MM.1S (cell line): ENCODE data around the gene ING1.

Source experiments
- DNase-seq: peaks from one replicate; pipeline ENCODE4 v3.0.0-alpha.2; 2015
- H2AFZ ChIP-seq: fragments of 300-600 bp; sonication (generic); 2 replicates; pipeline ENCODE4 v1.6.0; 2016; ENCODE audit warnings: antibody characterized with exemption, low read length
- H3F3A ChIP-seq: fragments of 300-600 bp; sonication (generic); 2 replicates; pipeline ENCODE4 v1.6.1; 2016; ENCODE audit warnings: mild to moderate bottlenecking, antibody characterized with exemption, low read length, moderate library complexity, mixed read lengths; ENCODE audit not compliant: insufficient read depth
- H3K27ac ChIP-seq: fragments of 300-600 bp; sonication (generic); 2 replicates; pipeline ENCODE4 v1.5.1; 2016; ENCODE audit warnings: mild to moderate bottlenecking, low read length
- H3K27me3 ChIP-seq: fragments of 300-600 bp; sonication (generic); replicated peaks from 2 replicates; pipeline ENCODE4 v1.6.0; 2016; ENCODE audit warnings: low read length; ENCODE audit not compliant: insufficient read depth
- H3K36me3 ChIP-seq: fragments of 300-600 bp; sonication (generic); replicated peaks from 2 replicates; pipeline ENCODE4 v1.6.1; 2016; ENCODE audit warnings: mild to moderate bottlenecking, low read length, mixed read lengths; ENCODE audit not compliant: insufficient read depth
- H3K4me1 ChIP-seq: fragments of 300-600 bp; sonication (generic); 2 replicates; pipeline ENCODE4 v1.6.1; 2016; ENCODE audit warnings: low read length, mixed read lengths
- H3K4me2 ChIP-seq: fragments of 300-600 bp; sonication (generic); 2 replicates; pipeline ENCODE4 v1.6.0; 2016; ENCODE audit warnings: low read depth, low read length
- H3K4me3 ChIP-seq: fragments of 300-600 bp; sonication (generic); 2 replicates; pipeline ENCODE4 v1.5.1; 2016; ENCODE audit warnings: low read length, mixed read lengths
- H3K79me2 ChIP-seq: fragments of 300-600 bp; sonication (generic); 2 replicates; pipeline ENCODE4 v1.6.1; 2016; ENCODE audit warnings: mixed run types, low read length, mixed read lengths
- H3K9ac ChIP-seq: fragments of 300-600 bp; sonication (generic); 2 replicates; pipeline ENCODE4 v1.6.1; 2016; ENCODE audit warnings: low read length, mixed read lengths
- H3K9me2 ChIP-seq: fragments of 300-600 bp; sonication (generic); replicated peaks from 2 replicates; pipeline ENCODE4 v1.6.1; 2016; ENCODE audit warnings: mild to moderate bottlenecking, low read length, mixed read lengths; ENCODE audit not compliant: insufficient read depth
- H3K9me3 ChIP-seq: fragments of 300-600 bp; sonication (generic); replicated peaks from 2 replicates; pipeline ENCODE4 v1.6.1; 2016; ENCODE audit warnings: mild to moderate bottlenecking, low read length, mixed read lengths; ENCODE audit not compliant: insufficient read depth
- H4K20me1 ChIP-seq: fragments of 300-600 bp; sonication (generic); 2 replicates; pipeline ENCODE4 v1.6.1; 2016; ENCODE audit warnings: mild to moderate bottlenecking, low read length, moderate library complexity, mixed read lengths; ENCODE audit not compliant: insufficient read depth
- CTCF ChIP-seq: fragments of 300-600 bp; sonication (generic); IDR thresholded peaks from 2 replicates; pipeline ENCODE4 v1.5.1; 2016; ENCODE audit warnings: antibody characterized with exemption, low read length, mixed read lengths
- EZH2 ChIP-seq: fragments of 300-600 bp; sonication (generic); optimal IDR thresholded peaks from 2 replicates; pipeline ENCODE3; 2017; ENCODE audit warnings: low read depth, mild to moderate bottlenecking, antibody characterized with exemption, low read length, mixed read lengths
- EZH2phosphoT487 ChIP-seq: fragments of 300-600 bp; sonication (generic); IDR thresholded peaks from 2 replicates; pipeline ENCODE4 v1.6.1; 2018; ENCODE audit warnings: antibody characterized with exemption, low read length

The ING1 gene

GRCh38 chr13:110712849-110713641 is 455 bp upstream of the ING1 start:
- no peaks in the 10 kb centered on the region for H3K9me2 ChIP-seq
- peak overlapping the region; percentile 70 for H2AFZ ChIP-seq
- H3K4me2 ChIP-seq = peak overlapping the region; percentile 99
- peak overlapping the region; percentile 98 for H3K27ac ChIP-seq
- no peaks in the 10 kb centered on the region for H3K9me3 ChIP-seq
- H3F3A ChIP-seq = peaks cover 14% of the 10 kb centered on the region
- peaks cover 36% of the 10 kb centered on the region for H3K79me2 ChIP-seq
- H3K36me3 ChIP-seq = no peaks in the 10 kb centered on the region
- H3K4me1 ChIP-seq = peaks cover 8% of the 10 kb centered on the region
- 0 out of 2 replicates have a peak, but pooled peaks cover 2% of the 10 kb centered on the region for H4K20me1 ChIP-seq
- H3K27me3 ChIP-seq = no peaks in the 10 kb centered on the region
- H3K4me3 ChIP-seq = peak overlapping the region; percentile 92
- H3K9ac ChIP-seq = peak overlapping the region; percentile 95
- DNase-seq = peak; percentile 99
- no peak for TF ChIP-seq EZH2phosphoT487
- no peak for TF ChIP-seq EZH2
- no peak for TF ChIP-seq CTCF

DNA sequence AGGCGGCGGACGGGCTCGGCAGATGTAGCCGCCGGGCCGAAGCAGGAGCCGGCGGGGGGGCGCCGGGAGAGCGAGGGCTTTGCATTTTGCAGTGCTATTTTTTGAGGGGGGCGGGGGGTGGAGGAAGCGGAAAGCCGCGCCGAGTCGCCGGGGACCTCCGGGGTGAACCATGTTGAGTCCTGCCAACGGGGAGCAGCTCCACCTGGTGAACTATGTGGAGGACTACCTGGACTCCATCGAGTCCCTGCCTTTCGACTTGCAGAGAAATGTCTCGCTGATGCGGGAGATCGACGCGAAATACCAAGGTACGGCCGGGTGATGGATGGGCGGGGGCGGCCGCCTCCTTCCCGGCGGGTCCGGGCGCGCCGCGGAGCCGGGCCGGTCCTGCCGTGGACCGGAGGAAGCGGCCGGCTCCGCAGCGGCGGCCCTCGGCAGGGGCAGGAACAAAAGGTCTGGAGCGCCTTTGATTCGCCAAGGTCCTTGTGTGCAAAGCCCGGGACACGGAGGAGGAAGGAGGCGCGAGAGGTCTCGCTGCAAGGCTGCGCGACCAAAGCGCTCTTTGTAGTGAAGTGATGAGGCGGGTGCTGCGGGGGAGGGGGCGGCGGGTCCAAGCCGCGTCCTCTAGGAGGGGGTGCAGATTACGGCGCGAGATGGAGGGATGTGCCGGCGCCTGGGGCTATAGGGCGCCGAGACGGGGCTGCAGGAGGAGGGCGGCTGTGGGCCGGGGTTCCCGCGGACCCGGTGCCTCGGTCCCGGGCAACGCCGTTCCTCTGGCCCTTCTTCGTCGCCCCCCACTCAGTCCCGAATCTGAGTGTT is 689 bp downstream of the ING1 start:
- H3K4me1 ChIP-seq = peaks cover 8% of the 10 kb centered on the region
- peak; percentile 55 for DNase-seq
- H3K9me3 ChIP-seq = no peaks in the 10 kb centered on the region
- TF ChIP-seq EZH2phosphoT487 = no peak
- TF ChIP-seq CTCF = no peak
- no peak for TF ChIP-seq EZH2
- peaks cover 46% of the 10 kb centered on the region for H3K79me2 ChIP-seq
- H2AFZ ChIP-seq = peak overlapping the region; percentile 52
- peak overlapping the region; percentile 94 for H3K4me3 ChIP-seq
- H3K9me2 ChIP-seq = no peaks in the 10 kb centered on the region
- no peaks in the 10 kb centered on the region for H3K27me3 ChIP-seq
- peaks cover 2% of the 10 kb centered on the region; the same call in 1 of the 2 replicates for H4K20me1 ChIP-seq
- peaks cover 14% of the 10 kb centered on the region for H3F3A ChIP-seq
- H3K27ac ChIP-seq = peak overlapping the region; percentile 75; the same call in 1 of the 2 replicates
- H3K4me2 ChIP-seq = peak overlapping the region; percentile 74
- H3K9ac ChIP-seq = peak overlapping the region; percentile 81
- no peaks in the 10 kb centered on the region for H3K36me3 ChIP-seq

GRCh38 chr13:110714797-110715394 is 1.4 kb downstream of the ING1 start:
- no peaks in the 10 kb centered on the region for H3K27me3 ChIP-seq
- H3K4me2 ChIP-seq = peak overlapping the region; percentile 74
- H3K9ac ChIP-seq = peak overlapping the region; percentile 81
- H3K9me2 ChIP-seq = no peaks in the 10 kb centered on the region
- no peaks in the 10 kb centered on the region for H3K36me3 ChIP-seq
- no peaks in the 10 kb centered on the region for H3K9me3 ChIP-seq
- peaks cover 2% of the 10 kb centered on the region; the same call in 1 of the 2 replicates for H4K20me1 ChIP-seq
- H2AFZ ChIP-seq = peak overlapping the region; percentile 52
- H3F3A ChIP-seq = peaks cover 14% of the 10 kb centered on the region
- TF ChIP-seq CTCF (no peak), EZH2phosphoT487 (no peak), EZH2 (no peak)
- peak; percentile 43 for DNase-seq
- peaks cover 53% of the 10 kb centered on the region for H3K79me2 ChIP-seq
- peak overlapping the region; percentile 75; the same call in 1 of the 2 replicates for H3K27ac ChIP-seq
- peaks cover 8% of the 10 kb centered on the region for H3K4me1 ChIP-seq
- H3K4me3 ChIP-seq = peak overlapping the region; percentile 94
